WTC11 (cell line): ENCODE measurements around the gene NFATC1. TPM values are rescaled to one million over a fixed set of nuclear protein-coding genes. Genes with fewer than 3 reads are reported as not detected.
A peak's percentile ranks its signal among the peaks of the same experiment; 100 is the strongest.

ENCODE experiments used
- ATAC-seq: fragments of 200-7000 bp; cut with Tn5 transposase; 2 replicates; pipeline ENCODE4 v1.10.0; 2021; ENCODE audit warnings: mild to moderate bottlenecking, moderate library complexity
- CTCF ChIA-PET: fragments of 300-600 bp; sonication (Branson Sonifier 250); formaldehyde crosslinking; loops from one replicate; lab custom pipeline; 2021; ENCODE audit warnings: antibody characterized with exemption; lab: Charles Lee
- POLR2A ChIA-PET: fragments of 350-600 bp; sonication (Branson Sonifier 250); formaldehyde crosslinking; loops from one replicate; lab custom pipeline; 2021; ENCODE audit warnings: antibody characterized with exemption; lab: Charles Lee
- DNase-seq: peaks from one replicate; pipeline ENCODE4 v3.0.0; 2021; ENCODE audit warnings: low spot score
- H3K27ac Mint-ChIP-seq: 2 replicates; pipeline ENCODE4 v1.8.0; 2021; ENCODE audit warnings: mixed read lengths
- H3K27me3 Mint-ChIP-seq: 2 replicates; pipeline ENCODE4 v1.8.0; 2021; ENCODE audit warnings: low read depth, mild to moderate bottlenecking, moderate library complexity, mixed read lengths
- H3K36me3 Mint-ChIP-seq: 2 replicates; pipeline ENCODE4 v1.8.0; 2021; ENCODE audit warnings: mixed read lengths
- H3K4me1 Mint-ChIP-seq: 2 replicates; pipeline ENCODE4 v1.8.0; 2022; ENCODE audit warnings: mixed read lengths
- H3K4me3 Mint-ChIP-seq: 2 replicates; pipeline ENCODE4 v1.8.0; 2021; ENCODE audit warnings: mild to moderate bottlenecking, moderate library complexity, mixed read lengths
- H3K9me3 Mint-ChIP-seq: 2 replicates; pipeline ENCODE4 v1.8.0; 2021; ENCODE audit warnings: mixed read lengths
- E2F5 ChIP-seq: sonication (generic); formaldehyde crosslinking; IDR thresholded peaks from 2 replicates; pipeline ENCODE4 v1.8.1; 2022; ENCODE audit warnings: mild to moderate bottlenecking, moderate library complexity, missing genetic modification reagents
- FOXJ3 ChIP-seq: sonication (generic); formaldehyde crosslinking; IDR thresholded peaks from 2 replicates; pipeline ENCODE4 v1.9.0; 2021; ENCODE audit warnings: missing genetic modification reagents, mild to moderate bottlenecking, borderline replicate concordance
- FOXP1 ChIP-seq: sonication (generic); formaldehyde crosslinking; IDR thresholded peaks from 2 replicates; pipeline ENCODE4 v1.8.0; 2022; ENCODE audit warnings: missing genetic modification reagents, mild to moderate bottlenecking, moderate library complexity, borderline replicate concordance
- JAZF1 ChIP-seq: fragments of 250-450 bp; sonication (Bioruptor Pico); IDR thresholded peaks from 2 replicates; pipeline ENCODE4 v1.9.0; 2021; ENCODE audit warnings: moderate library complexity, mild to moderate bottlenecking, inconsistent platforms
- KAT7 ChIP-seq: sonication (generic); formaldehyde crosslinking; IDR thresholded peaks from 2 replicates; pipeline ENCODE4 v1.8.1; 2023; ENCODE audit warnings: missing genetic modification reagents, mild to moderate bottlenecking, borderline replicate concordance
- MXD4 ChIP-seq: fragments of 250-450 bp; sonication (Bioruptor Pico); IDR thresholded peaks from 2 replicates; pipeline ENCODE4 v1.8.0; 2021; ENCODE audit warnings: mild to moderate bottlenecking, moderate library complexity, borderline replicate concordance
- NFATC4 ChIP-seq: fragments of 250-450 bp; sonication (Bioruptor Pico); IDR thresholded peaks from 2 replicates; pipeline ENCODE4 v1.9.0; 2021; ENCODE audit warnings: mild to moderate bottlenecking
- OVOL2 ChIP-seq: fragments of 250-450 bp; sonication (Bioruptor Pico); IDR thresholded peaks from 2 replicates; pipeline ENCODE4 v1.9.0; 2021; ENCODE audit warnings: mild to moderate bottlenecking, borderline replicate concordance
- STAT6 ChIP-seq: sonication (generic); formaldehyde crosslinking; conservative IDR thresholded peaks from 2 replicates; pipeline ENCODE4 v1.8.1; 2023; ENCODE audit warnings: mild to moderate bottlenecking, low read depth, missing genetic modification reagents, moderate library complexity
- TEAD1 ChIP-seq: sonication (generic); formaldehyde crosslinking; IDR thresholded peaks from 2 replicates; pipeline ENCODE4 v1.8.0; 2022; ENCODE audit warnings: mild to moderate bottlenecking, missing genetic modification reagents
- USF2 ChIP-seq: sonication (generic); formaldehyde crosslinking; IDR thresholded peaks from 2 replicates; pipeline ENCODE4 v1.8.1; 2023; ENCODE audit warnings: mild to moderate bottlenecking, missing genetic modification reagents, moderate library complexity
- ZBTB43 ChIP-seq: sonication (generic); formaldehyde crosslinking; IDR thresholded peaks from 2 replicates; pipeline ENCODE4 v1.8.1; 2023; ENCODE audit warnings: mild to moderate bottlenecking, missing genetic modification reagents
- ZNF138 ChIP-seq: sonication (generic); formaldehyde crosslinking; conservative IDR thresholded peaks from 2 replicates; pipeline ENCODE4 v1.8.1; 2022; ENCODE audit warnings: mild to moderate bottlenecking, moderate library complexity, missing genetic modification reagents
- ZNF232 ChIP-seq: sonication (generic); formaldehyde crosslinking; IDR thresholded peaks from 2 replicates; pipeline ENCODE4 v1.8.0; 2022; ENCODE audit warnings: mild to moderate bottlenecking, missing genetic modification reagents
- ZNF317 ChIP-seq: sonication (generic); formaldehyde crosslinking; IDR thresholded peaks from 2 replicates; pipeline ENCODE4 v1.8.1; 2023; ENCODE audit warnings: low read depth, mild to moderate bottlenecking, moderate library complexity, missing genetic modification reagents, borderline replicate concordance
- ZNF396 ChIP-seq: fragments of 250-450 bp; sonication (Bioruptor Pico); IDR thresholded peaks from 2 replicates; pipeline ENCODE4 v1.8.0; 2021; ENCODE audit warnings: mild to moderate bottlenecking, moderate library complexity, borderline replicate concordance
- ZNF416 ChIP-seq: fragments of 250-450 bp; sonication (Bioruptor Pico); IDR thresholded peaks from 2 replicates; pipeline ENCODE4 v1.9.0; 2021; ENCODE audit warnings: mild to moderate bottlenecking, inconsistent platforms
- total RNA-seq: library from RNA; stranded (reverse); gene quantifications from 3 replicates; pipeline ENCODE4 v1.2.3, GENCODE V29; 2021
- TF ChIP-seq, protein P1 (sequence below): sonication (generic); formaldehyde crosslinking; IDR thresholded peaks from 2 replicates; pipeline ENCODE4 v1.8.1; 2022; ENCODE audit warnings: low read depth, mild to moderate bottlenecking, moderate library complexity, missing genetic modification reagents, borderline replicate concordance

NFATC1 gene
- total RNA-seq, 1 experiment from 2014 or later = 20.2 TPM

DNA sequence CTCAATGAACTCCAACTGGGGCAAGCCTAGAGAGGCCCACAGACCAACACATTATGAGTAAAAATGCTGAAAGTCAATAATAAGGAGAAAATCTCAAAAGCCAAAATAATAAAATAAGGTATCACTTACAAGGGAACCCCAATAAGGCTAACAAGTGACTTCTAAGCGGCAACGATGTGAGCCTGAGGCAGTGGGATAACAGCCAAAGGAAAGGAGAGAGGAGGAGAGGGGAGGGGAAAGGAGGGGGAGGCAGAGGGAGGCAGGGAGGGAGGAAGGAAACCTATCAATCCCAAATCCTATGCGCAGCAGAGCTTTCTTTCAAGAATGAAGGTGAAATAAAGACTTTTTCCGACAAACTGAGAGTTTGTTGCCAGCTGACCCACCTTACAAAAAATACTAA, 6.0 kb upstream of the NFATC1 start:
- TF ChIP-seq ZNF317 (CRISPR knock-in tag) (peak; percentile 64; the same call in 1 of the 2 replicates), MXD4 (CRISPR knock-in tag) (no peak)
- Mint-ChIP-seq H3K4me3 (no peak overlapping the region), H3K36me3 (no peaks in the 10 kb centered on the region), H3K4me1 (peaks cover 6% of the 10 kb centered on the region), H3K27ac (no peak overlapping the region), H3K9me3 (no peaks in the 10 kb centered on the region), H3K27me3 (peaks cover 54% of the 10 kb centered on the region)
- DNase-seq = peak; percentile 5
- no peak for ATAC-seq
- CTCF ChIA-PET = no interaction called here
- POLR2A ChIA-PET = no interaction called here

- H3K27ac Mint-ChIP-seq = no peak overlapping the region
- no peak for ATAC-seq
- H3K27me3 Mint-ChIP-seq = peaks cover 72% of the 10 kb centered on the region
- TF ChIP-seq ZNF396 (CRISPR knock-in tag) (no peak), ZNF138 (CRISPR knock-in tag) (no peak), NFATC4 (CRISPR knock-in tag) (no peak), JAZF1 (no peak), USF2 (CRISPR knock-in tag) (no peak), E2F5 (CRISPR knock-in tag) (no peak), FOXJ3 (CRISPR knock-in tag) (no peak), KAT7 (no peak), ZNF416 (CRISPR knock-in tag) (no peak)
- TF ChIP-seq, protein P1, sequence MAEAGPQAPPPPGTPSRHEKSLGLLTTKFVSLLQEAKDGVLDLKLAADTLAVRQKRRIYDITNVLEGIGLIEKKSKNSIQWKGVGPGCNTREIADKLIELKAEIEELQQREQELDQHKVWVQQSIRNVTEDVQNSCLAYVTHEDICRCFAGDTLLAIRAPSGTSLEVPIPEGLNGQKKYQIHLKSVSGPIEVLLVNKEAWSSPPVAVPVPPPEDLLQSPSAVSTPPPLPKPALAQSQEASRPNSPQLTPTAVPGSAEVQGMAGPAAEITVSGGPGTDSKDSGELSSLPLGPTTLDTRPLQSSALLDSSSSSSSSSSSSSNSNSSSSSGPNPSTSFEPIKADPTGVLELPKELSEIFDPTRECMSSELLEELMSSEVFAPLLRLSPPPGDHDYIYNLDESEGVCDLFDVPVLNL (CRISPR knock-in tag) = no peak
- ChIA-PET CTCF (no interaction called here), POLR2A (no interaction called here)
- peaks cover 6% of the 10 kb centered on the region for H3K4me1 Mint-ChIP-seq
- H3K4me3 Mint-ChIP-seq = peak overlapping the region; percentile 73; the same call in 1 of the 2 replicates
- DNase-seq = no peak
- H3K36me3 Mint-ChIP-seq = no peaks in the 10 kb centered on the region
- H3K9me3 Mint-ChIP-seq = no peaks in the 10 kb centered on the region
These were observed 3.5 kb upstream of the NFATC1 start for GRCh38 chr18:79392226-79392625.

DNA sequence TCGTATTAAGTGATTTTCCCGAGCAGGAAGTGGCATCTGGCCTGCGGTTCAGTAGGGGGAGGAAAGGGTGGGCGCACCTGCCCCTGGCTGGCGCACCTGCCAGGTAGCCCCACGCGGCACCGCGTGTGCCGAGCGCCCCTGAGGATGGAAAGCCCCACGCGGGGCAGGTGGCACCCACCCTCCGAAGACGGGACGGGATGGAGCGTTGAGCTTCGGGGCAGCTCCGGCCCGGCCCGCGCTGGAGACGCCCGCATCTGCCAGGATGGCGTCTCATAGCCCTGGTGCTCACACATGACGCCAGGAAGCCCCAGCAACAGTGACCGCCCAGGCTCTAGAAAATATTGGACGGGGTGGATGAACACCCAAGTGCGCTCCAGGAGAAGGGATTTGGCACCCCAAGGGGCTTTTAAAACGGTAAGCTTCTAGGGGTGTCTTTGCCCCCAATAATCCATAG, 2.5 kb upstream of the NFATC1 start:
- POLR2A ChIA-PET = no interaction called here
- H3K4me3 Mint-ChIP-seq = peak overlapping the region; percentile 73

DNA sequence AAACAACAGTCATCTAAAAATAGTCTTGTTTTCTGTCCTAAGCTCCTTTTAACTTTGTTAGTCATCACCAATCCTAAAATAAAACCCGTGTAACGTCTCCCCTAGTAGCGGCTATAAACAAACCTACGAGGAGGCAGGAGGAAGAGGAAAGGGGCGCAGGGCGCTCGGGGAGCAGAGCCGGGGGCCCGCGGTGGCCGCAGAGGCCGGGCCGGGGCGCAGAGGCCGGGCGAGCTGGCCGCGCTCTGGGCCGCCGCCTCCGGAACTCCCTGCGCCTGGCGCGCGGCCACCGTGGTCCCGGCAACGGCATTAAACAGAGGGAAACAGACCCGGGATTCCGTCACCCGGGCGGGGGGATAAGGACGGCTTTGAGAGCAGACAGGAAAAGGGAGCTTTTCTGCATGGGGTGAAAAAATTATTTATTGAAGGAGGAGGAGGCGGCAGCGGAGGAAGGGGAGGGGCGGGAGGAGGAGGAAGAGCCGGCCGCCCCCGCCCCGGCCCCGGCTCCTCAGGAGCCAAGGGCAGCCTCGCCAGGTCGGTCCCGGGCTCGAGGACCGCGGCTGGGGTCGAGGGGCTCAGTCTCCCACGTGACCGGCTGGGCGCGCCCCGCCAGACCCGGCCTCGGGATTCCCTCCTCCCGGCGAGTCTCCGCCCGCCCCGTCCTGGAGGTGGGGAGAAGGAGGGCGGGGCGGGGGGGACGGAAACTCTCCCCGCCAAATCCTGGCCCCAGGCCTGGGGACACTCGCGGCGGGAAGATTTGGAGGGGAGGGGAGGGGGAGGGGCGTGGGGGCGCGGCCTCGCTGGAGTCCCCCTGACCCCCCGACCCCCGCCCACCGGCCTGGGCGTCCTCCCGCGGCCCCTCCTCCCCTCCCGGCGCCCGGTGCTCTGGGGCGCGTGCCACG, 1.8 kb upstream of the NFATC1 start:
- no peaks in the 10 kb centered on the region for H3K9me3 Mint-ChIP-seq
- H3K27ac Mint-ChIP-seq = no peak overlapping the region
- ATAC-seq (peak; percentile 60), DNase-seq (peak; percentile 68)
- POLR2A ChIA-PET = no interaction called here
- H3K4me3 Mint-ChIP-seq = peak overlapping the region; percentile 73
- no peaks in the 10 kb centered on the region for H3K36me3 Mint-ChIP-seq
- CTCF ChIA-PET = interaction anchor here (0.7 to 1.4 kb wide), 4 partner anchors 9 to 114 kb away, joined by 3 to 4 read pairs (median 3); no protein-coding TSS in a partner anchor
- peaks cover 82% of the 10 kb centered on the region for H3K27me3 Mint-ChIP-seq
- H3K4me1 Mint-ChIP-seq = peaks cover 10% of the 10 kb centered on the region
- TF ChIP-seq USF2 (CRISPR knock-in tag) = peak; percentile 90
- TF ChIP-seq KAT7 = no peak
- TF ChIP-seq ZNF232 (CRISPR knock-in tag) = 0 out of 2 replicates have a peak, but pooled peaks have one; percentile 18
- no peak for TF ChIP-seq STAT6 (CRISPR knock-in tag)
- no peak for TF ChIP-seq OVOL2 (CRISPR knock-in tag)
- no peak for TF ChIP-seq ZBTB43 (CRISPR knock-in tag)
- no peak for TF ChIP-seq TEAD1 (CRISPR knock-in tag)

More for the DNA sequence above, 2.5 kb upstream of the NFATC1 start:
- peaks cover 82% of the 10 kb centered on the region for H3K27me3 Mint-ChIP-seq
- H3K4me1 Mint-ChIP-seq = peaks cover 8% of the 10 kb centered on the region
- H3K27ac Mint-ChIP-seq = no peak overlapping the region
- 0 out of 2 replicates have a peak, but pooled peaks have one; percentile 5 for ATAC-seq
- TF ChIP-seq FOXP1 (peak; percentile 15; the same call in 1 of the 2 replicates), ZNF138 (CRISPR knock-in tag) (no peak)
- DNase-seq = no peak
- H3K36me3 Mint-ChIP-seq = no peaks in the 10 kb centered on the region
- no peaks in the 10 kb centered on the region for H3K9me3 Mint-ChIP-seq
- CTCF ChIA-PET = interaction anchor here (0.7 to 1.4 kb wide), 4 partner anchors 10 to 115 kb away, joined by 3 to 4 read pairs (median 3); no protein-coding TSS in a partner anchor
